Lung (tissue), 12 donors: Measurements from ENCODE around the gene TNPO1. TPM values are rescaled to one million over a fixed set of nuclear protein-coding genes. Genes with fewer than 3 reads are reported as not detected.

ENCODE experiments used
- ATAC-seq: fragments of 200-7000 bp; cut with Tn5 transposase; one replicate; pipeline ENCODE4 v1.9.1; 2020; ENCODE audit warnings: moderate number of reproducible peaks; ENCODE audit not compliant: insufficient read depth, low FRiP score
- DNase-seq, 3 donors: peaks; one replicate each; pipeline ENCODE4 v3.0.0-alpha.2; 2013 to 2017
- H3K27ac ChIP-seq, 2 donors: one replicate each; pipeline ENCODE4 v1.5.1; 2013; ENCODE audit warnings: mild to moderate bottlenecking in 2 of 2, moderate library complexity in 2 of 2, control low read depth in 1 of 2, inconsistent platforms in 1 of 2, low read depth in 1 of 2, low read length in 1 of 2
- H3K27me3 ChIP-seq, 3 donors: one replicate each; pipeline ENCODE4 v1.5.1; 2013; ENCODE audit warnings: low read length in 2 of 3; ENCODE audit not compliant: control insufficient read depth in 3 of 3, insufficient read depth in 3 of 3
- H3K36me3 ChIP-seq, 4 donors: one replicate each; pipeline ENCODE4 v1.5.1; 2013; ENCODE audit warnings: low read length in 4 of 4, mild to moderate bottlenecking in 1 of 4, moderate library complexity in 1 of 4; ENCODE audit not compliant: control insufficient read depth in 4 of 4, insufficient read depth in 4 of 4
- H3K4me1 ChIP-seq, 5 donors: one replicate each; pipeline ENCODE4 v1.5.1; 2013; ENCODE audit warnings: low read length in 5 of 5, mild to moderate bottlenecking in 2 of 5, moderate library complexity in 1 of 5; ENCODE audit not compliant: control insufficient read depth in 5 of 5, insufficient read depth in 5 of 5
- H3K4me3 ChIP-seq: one replicate; pipeline ENCODE4 v1.5.1; 2013; ENCODE audit warnings: mild to moderate bottlenecking, control low read depth, moderate library complexity
- H3K9ac ChIP-seq, 2 donors: one replicate each; pipeline ENCODE4 v1.5.1; 2013; ENCODE audit warnings: low read length in 2 of 2, control low read depth in 1 of 2; ENCODE audit not compliant: insufficient read depth in 1 of 2
- H3K9me3 ChIP-seq, 4 donors: one replicate each; pipeline ENCODE4 v1.5.1; 2013; ENCODE audit warnings: low read length in 3 of 4, mild to moderate bottlenecking in 1 of 4, moderate library complexity in 1 of 4; ENCODE audit not compliant: control insufficient read depth in 4 of 4, insufficient read depth in 3 of 4
- WGBS, 2 donors: extraction: QIAGEN DNeasy Blood & Tissue Kit; methylation state at CpG; one replicate each; pipeline ENCODE4 v1.1.7; 2013; 5-methylcytosine and 5-hydroxymethylcytosine counted together
- polyA plus RNA-seq, 2 donors: library from polyadenylated mRNA; stranded (reverse); fragments of 200-250 nt; gene quantifications; one replicate each; pipeline ENCODE4 v1.2.1, GENCODE V29; 2013
- total RNA-seq, 2 donors: library from RNA; depleted of rRNA in 1 of 2; stranded (reverse); fragments of >200 nt in 1 of 2; gene quantifications; one replicate each; pipeline ENCODE4 v1.2.1, GENCODE V29; 2014 to 2021
- TF ChIP-seq, protein P1 (sequence below): IDR thresholded peaks from 2 replicates; pipeline ENCODE4 v1.5.1; 2012; ENCODE audit warnings: mild to moderate bottlenecking; ENCODE audit errors: control extremely low read depth, extremely low read depth
- donor health status: control.
- donor health status: control.
- donor health status: Bipolar disorder and iron deficiency.
- donor health status: healthy.
- donor health status: DM: yes; HTN: yes; CAD: no.

Gene TNPO1
- total and polyA plus RNA-seq, 4 donors, result 9.4 to 122 (median 50.8) TPM

- no peak overlapping the region for H3K9ac ChIP-seq
- H3K27ac ChIP-seq, result no peak overlapping the region
- no peak overlapping the region for H3K4me3 ChIP-seq
- H3K4me1 ChIP-seq, result peaks cover 0 to 29% (median 9%) of the 10 kb centered on the region in 5 donors
- H3K27me3 ChIP-seq, result no peaks in the 10 kb centered on the region
- no peaks in the 10 kb centered on the region for H3K9me3 ChIP-seq
- DNase-seq, result peak in 1 of 3 donors; percentile 21
- TF ChIP-seq, protein P1, sequence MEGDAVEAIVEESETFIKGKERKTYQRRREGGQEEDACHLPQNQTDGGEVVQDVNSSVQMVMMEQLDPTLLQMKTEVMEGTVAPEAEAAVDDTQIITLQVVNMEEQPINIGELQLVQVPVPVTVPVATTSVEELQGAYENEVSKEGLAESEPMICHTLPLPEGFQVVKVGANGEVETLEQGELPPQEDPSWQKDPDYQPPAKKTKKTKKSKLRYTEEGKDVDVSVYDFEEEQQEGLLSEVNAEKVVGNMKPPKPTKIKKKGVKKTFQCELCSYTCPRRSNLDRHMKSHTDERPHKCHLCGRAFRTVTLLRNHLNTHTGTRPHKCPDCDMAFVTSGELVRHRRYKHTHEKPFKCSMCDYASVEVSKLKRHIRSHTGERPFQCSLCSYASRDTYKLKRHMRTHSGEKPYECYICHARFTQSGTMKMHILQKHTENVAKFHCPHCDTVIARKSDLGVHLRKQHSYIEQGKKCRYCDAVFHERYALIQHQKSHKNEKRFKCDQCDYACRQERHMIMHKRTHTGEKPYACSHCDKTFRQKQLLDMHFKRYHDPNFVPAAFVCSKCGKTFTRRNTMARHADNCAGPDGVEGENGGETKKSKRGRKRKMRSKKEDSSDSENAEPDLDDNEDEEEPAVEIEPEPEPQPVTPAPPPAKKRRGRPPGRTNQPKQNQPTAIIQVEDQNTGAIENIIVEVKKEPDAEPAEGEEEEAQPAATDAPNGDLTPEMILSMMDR, result no peak
- peaks cover 6 to 22% (median 12%) of the 10 kb centered on the region in 4 donors for H3K36me3 ChIP-seq
- ATAC-seq, result no peak
- 81 to 91% methylated on average over 4 of the region's 4 CpGs for WGBS, 2 donors
Measured at GRCh38 chr5:72852356-72852755, 35.9 kb downstream of the TNPO1 start.

DNA sequence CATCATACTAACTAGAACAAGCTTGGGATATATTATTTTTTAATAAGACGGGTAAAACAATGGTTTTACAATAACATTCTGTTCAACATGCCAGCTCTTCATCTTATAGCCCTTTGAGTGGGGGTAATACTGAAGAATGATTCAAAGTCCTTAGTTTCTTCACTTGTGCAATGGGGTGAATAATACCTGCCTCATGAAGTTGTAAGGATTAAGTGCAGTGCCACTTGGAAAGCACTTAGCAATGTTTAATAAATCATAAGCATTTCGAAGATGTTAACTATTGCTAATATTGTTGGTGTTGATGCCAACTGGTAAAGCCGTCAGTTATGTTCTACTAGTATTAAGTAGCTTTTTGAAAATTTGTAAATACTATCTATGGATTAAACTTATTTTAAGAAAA lies 38.0 kb downstream of the TNPO1 start:
- H3K4me1 ChIP-seq, result peaks cover 0 to 19% (median 11%) of the 10 kb centered on the region in 5 donors
- no peak overlapping the region for H3K27ac ChIP-seq

GRCh38 chr5:72855821-72856220 lies 39.4 kb downstream of the TNPO1 start:
- TF ChIP-seq, protein P1, result no peak
- Histone ChIP-seq H3K9ac (no peak overlapping the region), H3K9me3 (no peaks in the 10 kb centered on the region), H3K36me3 (peaks cover 6 to 29% (median 17%) of the 10 kb centered on the region in 4 donors), H3K4me3 (no peak overlapping the region), H3K27me3 (no peaks in the 10 kb centered on the region), H3K27ac (no peak overlapping the region), H3K4me1 (peaks cover 0 to 11% (median 7%) of the 10 kb centered on the region in 5 donors)
- 93 to 98% methylated on average over 2 of the region's 2 CpGs for WGBS, 2 donors
- no peak for ATAC-seq
- no peak for DNase-seq

More for the DNA sequence above, 38.0 kb downstream of the TNPO1 start:
- no peak overlapping the region for H3K4me3 ChIP-seq
- TF ChIP-seq, protein P1, result no peak
- no peak overlapping the region for H3K9ac ChIP-seq
- no peaks in the 10 kb centered on the region for H3K27me3 ChIP-seq
- no peak for ATAC-seq
- WGBS, 2 donors, result 72 to 88% methylated on average over 3 of the region's 3 CpGs
- H3K9me3 ChIP-seq, result no peaks in the 10 kb centered on the region
- H3K36me3 ChIP-seq, result peaks cover 6 to 25% (median 16%) of the 10 kb centered on the region in 4 donors
- DNase-seq, result no peak

GRCh38 chr5:72857396-72857795 lies 40.9 kb downstream of the TNPO1 start:
- H3K9ac ChIP-seq, result no peak overlapping the region
- no peak overlapping the region for H3K27ac ChIP-seq
- no peaks in the 10 kb centered on the region for H3K9me3 ChIP-seq
- no peaks in the 10 kb centered on the region for H3K27me3 ChIP-seq
- DNase-seq, result no peak
- no peak overlapping the region for H3K4me3 ChIP-seq
- TF ChIP-seq, protein P1, result no peak
- H3K36me3 ChIP-seq, result peaks cover 6 to 38% (median 20%) of the 10 kb centered on the region in 4 donors
- ATAC-seq, result no peak
- H3K4me1 ChIP-seq, result peaks cover 0 to 7% (median 1%) of the 10 kb centered on the region in 5 donors
- 76 to 90% methylated on average over 5 of the region's 5 CpGs for WGBS, 2 donors
